Measurements from ENCODE around the gene WWTR1. TPM values are rescaled to one million over a fixed set of nuclear protein-coding genes. Genes with fewer than 3 reads are reported as not detected.

The WWTR1 gene
- total and polyA plus RNA-seq, 3 donors from 2014 or later, result 19.4 to 47.0 (median 46.5) TPM

GRCh38 chr3:149653564-149653963, 4.3 kb downstream of the WWTR1 start:
- WGBS, 2 donors, result 78 to 82% methylated on average over 2 of the region's 2 CpGs
- peaks cover 10% of the 10 kb centered on the region for H3K4me1 ChIP-seq

DNA sequence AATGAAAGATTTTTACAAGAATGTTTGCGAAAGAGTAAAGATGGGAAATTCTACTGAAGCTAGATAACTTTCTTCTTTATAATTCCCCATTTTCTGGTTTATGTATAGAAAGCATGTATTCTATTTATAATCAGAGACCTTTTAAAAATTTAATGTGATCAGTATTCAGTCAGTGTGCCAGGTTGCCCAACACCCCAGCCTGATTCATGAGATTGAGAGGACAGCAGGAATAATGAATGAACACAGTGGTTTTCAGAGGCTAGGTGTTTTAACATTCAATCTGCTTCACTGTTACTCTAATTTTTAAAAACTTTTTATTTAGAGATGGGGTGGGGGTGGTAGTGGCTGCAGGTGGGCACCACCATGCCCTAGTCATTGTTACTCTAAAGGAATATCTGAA, 4.7 kb downstream of the WWTR1 start:
- no peak for DNase-seq
- Histone ChIP-seq H3K9me3 (no peaks in the 10 kb centered on the region), H3K4me1 (peaks cover 10% of the 10 kb centered on the region), H3K4me3 (no peak overlapping the region), H3K27me3 (no peaks in the 10 kb centered on the region), H3K27ac (no peak overlapping the region), H3K36me3 (ENCODE audit: low read depth, missing control alignments) (no peaks in the 10 kb centered on the region)
- intact Hi-C loops (cut with DNase I; ENCODE audit: low total_unique reads), result no loop called here
- WGBS, 2 donors, result 98% methylated on average over 1 of the region's 1 CpG
- TF ChIP-seq, protein P1, sequence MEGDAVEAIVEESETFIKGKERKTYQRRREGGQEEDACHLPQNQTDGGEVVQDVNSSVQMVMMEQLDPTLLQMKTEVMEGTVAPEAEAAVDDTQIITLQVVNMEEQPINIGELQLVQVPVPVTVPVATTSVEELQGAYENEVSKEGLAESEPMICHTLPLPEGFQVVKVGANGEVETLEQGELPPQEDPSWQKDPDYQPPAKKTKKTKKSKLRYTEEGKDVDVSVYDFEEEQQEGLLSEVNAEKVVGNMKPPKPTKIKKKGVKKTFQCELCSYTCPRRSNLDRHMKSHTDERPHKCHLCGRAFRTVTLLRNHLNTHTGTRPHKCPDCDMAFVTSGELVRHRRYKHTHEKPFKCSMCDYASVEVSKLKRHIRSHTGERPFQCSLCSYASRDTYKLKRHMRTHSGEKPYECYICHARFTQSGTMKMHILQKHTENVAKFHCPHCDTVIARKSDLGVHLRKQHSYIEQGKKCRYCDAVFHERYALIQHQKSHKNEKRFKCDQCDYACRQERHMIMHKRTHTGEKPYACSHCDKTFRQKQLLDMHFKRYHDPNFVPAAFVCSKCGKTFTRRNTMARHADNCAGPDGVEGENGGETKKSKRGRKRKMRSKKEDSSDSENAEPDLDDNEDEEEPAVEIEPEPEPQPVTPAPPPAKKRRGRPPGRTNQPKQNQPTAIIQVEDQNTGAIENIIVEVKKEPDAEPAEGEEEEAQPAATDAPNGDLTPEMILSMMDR (IDR thresholded peaks at IDR 0.05), result no peak
- no peak for TF ChIP-seq POLR2A (IDR thresholded peaks at IDR 0.05)

More at GRCh38 chr3:149653564-149653963, 4.3 kb downstream of the WWTR1 start:
- H3K9me3 ChIP-seq, result no peaks in the 10 kb centered on the region
- H3K36me3 ChIP-seq (ENCODE audit: low read depth, missing control alignments), result no peaks in the 10 kb centered on the region
- no peaks in the 10 kb centered on the region for H3K27me3 ChIP-seq
- DNase-seq, result no peak
- no peak for TF ChIP-seq POLR2A (IDR thresholded peaks at IDR 0.05)
- TF ChIP-seq, protein P1 (IDR thresholded peaks at IDR 0.05), result no peak
- no peak overlapping the region for H3K4me3 ChIP-seq
- intact Hi-C loops (cut with DNase I; ENCODE audit: low total_unique reads), result no loop called here
- H3K27ac ChIP-seq, result no peak overlapping the region

DNA sequence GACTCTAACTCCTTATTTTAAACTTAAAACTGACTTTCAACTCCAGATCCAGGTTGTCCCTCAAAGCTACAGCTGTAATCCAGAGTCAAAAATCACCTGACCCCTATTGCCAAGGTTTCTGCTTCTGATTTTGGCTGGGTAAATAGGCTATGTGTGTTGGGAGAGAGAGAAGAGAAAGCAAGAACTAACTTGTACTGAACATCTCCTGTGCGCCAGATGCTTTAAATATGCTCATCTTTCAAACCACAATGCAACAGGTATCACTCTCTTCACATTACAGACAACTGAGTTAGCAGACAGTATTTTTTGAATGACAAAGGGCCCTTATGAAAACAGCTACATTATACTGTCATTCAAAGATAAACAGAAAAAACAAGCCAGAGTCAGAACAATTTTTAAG, 7.0 kb downstream of the WWTR1 start:
- Histone ChIP-seq H3K36me3 (ENCODE audit: low read depth, missing control alignments) (no peaks in the 10 kb centered on the region), H3K27me3 (no peaks in the 10 kb centered on the region), H3K27ac (no peak overlapping the region), H3K4me1 (peaks cover 10% of the 10 kb centered on the region), H3K4me3 (no peak overlapping the region), H3K9me3 (no peaks in the 10 kb centered on the region)
- TF ChIP-seq POLR2A (IDR thresholded peaks at IDR 0.05), result no peak
- TF ChIP-seq, protein P1 (IDR thresholded peaks at IDR 0.05), result no peak
- no peak for DNase-seq
- intact Hi-C loops (cut with DNase I; ENCODE audit: low total_unique reads), result no loop called here
- 89 to 92% methylated on average over 1 of the region's 1 CpG for WGBS, 2 donors

DNA sequence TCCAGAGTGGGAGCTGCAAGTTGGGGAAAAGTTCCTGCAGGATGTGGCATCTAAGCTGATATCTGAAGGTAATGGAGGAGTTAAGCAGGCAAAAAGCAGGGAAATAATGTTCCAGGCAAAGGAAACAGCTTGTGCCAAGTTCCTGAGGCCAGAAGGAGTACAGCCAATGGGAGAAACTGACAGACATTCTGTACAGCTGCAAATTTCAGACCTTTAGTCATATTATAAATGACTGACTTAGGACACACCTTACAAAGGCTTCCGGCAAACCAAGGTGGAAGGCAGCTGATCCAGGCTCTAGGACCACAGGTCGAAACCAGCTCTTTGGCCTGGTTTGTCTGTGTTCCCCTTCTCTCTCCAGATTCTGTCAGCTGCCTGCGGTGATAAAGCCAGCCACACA, 9.3 kb downstream of the WWTR1 start:
- Histone ChIP-seq H3K36me3 (ENCODE audit: low read depth, missing control alignments) (no peaks in the 10 kb centered on the region), H3K27me3 (no peaks in the 10 kb centered on the region), H3K27ac (no peak overlapping the region), H3K9me3 (no peaks in the 10 kb centered on the region), H3K4me3 (no peak overlapping the region), H3K4me1 (peaks cover 11% of the 10 kb centered on the region)
- TF ChIP-seq POLR2A (IDR thresholded peaks at IDR 0.05), result no peak
- TF ChIP-seq, protein P1 (IDR thresholded peaks at IDR 0.05), result no peak
- intact Hi-C loops (cut with DNase I; ENCODE audit: low total_unique reads), result no loop called here
- no peak for DNase-seq
- WGBS, 2 donors, result 40 to 62% methylated on average over 3 of the region's 3 CpGs

GRCh38 chr3:149647812-149648211, 10.0 kb downstream of the WWTR1 start:
- intact Hi-C loops (cut with DNase I; ENCODE audit: low total_unique reads), result no loop called here
- no peak overlapping the region for H3K27ac ChIP-seq
- WGBS, 2 donors, result 81 to 89% methylated on average over 1 of the region's 1 CpG

More at GRCh38 chr3:149647812-149648211, 10.0 kb downstream of the WWTR1 start:
- Histone ChIP-seq H3K4me3 (no peak overlapping the region), H3K36me3 (ENCODE audit: low read depth, missing control alignments) (no peaks in the 10 kb centered on the region), H3K27me3 (no peaks in the 10 kb centered on the region), H3K9me3 (no peaks in the 10 kb centered on the region), H3K4me1 (peaks cover 17% of the 10 kb centered on the region)
- TF ChIP-seq, protein P1 (IDR thresholded peaks at IDR 0.05), result no peak
- no peak for TF ChIP-seq POLR2A (IDR thresholded peaks at IDR 0.05)
- no peak for DNase-seq

All from testis (tissue), 3 donors.